Esophagus squamous epithelium (tissue), 5 donors: ENCODE data around the gene ARFGEF3. TPM values are rescaled to one million over a fixed set of nuclear protein-coding genes. Genes with fewer than 3 reads are reported as not detected.
"Not testable (repeated sequence)": the region's sequence is repeated elsewhere in the genome, so short reads cannot be mapped to it uniquely, and the experiment has no call there.

ENCODE experiments used
- DNase-seq: peaks from one replicate; lab custom pipeline; 2025; lab: John Stamatoyannopoulos, UW
- H3K27ac ChIP-seq, 4 donors: fragments of 200-600 bp; sonication (generic); one replicate each; pipeline ENCODE4 v1.5.1; 2016 to 2019; ENCODE audit warnings: mild to moderate bottlenecking in 1 of 4
- H3K27me3 ChIP-seq, 4 donors: fragments of 200-600 bp; sonication (generic); 1 replicate in 3 of 4; 2 replicates in 1 of 4; pipeline versions ENCODE4 v1.5.1 to v1.6.0; 2017 to 2021; ENCODE audit warnings: antibody characterized with exemption in 1 of 4
- H3K36me3 ChIP-seq, 3 donors: fragments of 200-600 bp; sonication (generic); one replicate each; pipeline ENCODE4 v1.5.1; 2016 to 2019
- H3K4me1 ChIP-seq, 3 donors: fragments of 200-600 bp; sonication (generic); one replicate each; pipeline ENCODE4 v1.5.1; 2017 to 2019
- H3K4me3 ChIP-seq, 4 donors: fragments of 200-600 bp; sonication (generic); 1 replicate in 3 of 4; 2 replicates in 1 of 4; pipeline ENCODE4 v1.5.1; 2016 to 2019; ENCODE audit warnings: mild to moderate bottlenecking in 2 of 4, moderate library complexity in 1 of 4
- H3K9me3 ChIP-seq, 3 donors: fragments of 200-600 bp; sonication (generic); one replicate each; pipeline ENCODE4 v1.5.1; 2016 to 2019
- POLR2A ChIP-seq, 4 donors: fragments of 450-650 bp; IDR thresholded peaks; one replicate each; pipeline ENCODE4 v1.6.1; 2017; ENCODE audit warnings: antibody characterized with exemption in 4 of 4, mild to moderate bottlenecking in 4 of 4, moderate library complexity in 3 of 4
- WGBS, 2 donors: methylation state at CpG; one replicate each; pipeline ENCODE4 v1.1.5; 2018; 5-methylcytosine and 5-hydroxymethylcytosine counted together
- intact Hi-C: fragments of 100-400 bp; cut with DNase I; formaldehyde crosslinking; loops from one replicate; pipeline ENCODE4 v1.15.0; 2022
- total RNA-seq, 4 donors: library from RNA; depleted of rRNA; stranded (reverse); fragments of >200 nt; gene quantifications; one replicate each; pipeline ENCODE4 v1.1.0, GENCODE V29; 2016
- TF ChIP-seq, protein P1 (sequence below), 6 experiments: fragments of 450-650 bp in 4 of 6; fragments of 200-600 bp in 2 of 6; sonication (generic) in 2 of 6; IDR thresholded peaks; one replicate each; pipeline ENCODE4 v1.5.1; 2016 to 2019; ENCODE audit warnings: antibody characterized with exemption in 6 of 6, mild to moderate bottlenecking in 4 of 6, moderate library complexity in 4 of 6
- donor health status: DM: yes; HTN: yes; CAD: no.

Gene ARFGEF3
- total RNA-seq, 4 donors from 2014 or later = 0.92 to 1.0 (median 0.99) TPM

DNA sequence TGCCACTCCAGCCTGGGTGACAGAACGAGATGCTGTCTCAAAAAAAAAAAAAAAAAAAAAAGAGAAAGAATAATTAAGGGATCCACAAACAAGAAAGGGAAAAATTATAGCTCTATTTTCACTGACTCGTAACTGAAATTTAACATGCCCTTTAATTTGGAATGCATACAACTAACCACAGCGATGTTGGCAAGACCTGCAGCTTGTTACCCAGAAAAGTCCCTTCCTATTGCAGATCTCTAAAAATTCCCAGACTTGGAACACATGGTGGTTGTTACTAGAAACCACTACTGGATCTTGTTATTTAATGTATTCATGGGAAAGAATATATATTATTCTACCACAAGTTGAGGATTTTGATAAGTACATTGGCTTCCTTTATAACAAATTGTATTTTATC is 188.2 kb downstream of the ARFGEF3 start:
- 65 to 74% methylated on average over 3 of the region's 3 CpGs for WGBS, 2 donors
- H3K27me3 ChIP-seq = no peaks in the 10 kb centered on the region
- no peak for DNase-seq
- intact Hi-C loops = no loop called here
- no peaks in the 10 kb centered on the region for H3K9me3 ChIP-seq
- no peaks in the 10 kb centered on the region for H3K36me3 ChIP-seq
- TF ChIP-seq POLR2A (IDR thresholded peaks at IDR 0.05) = no peak
- TF ChIP-seq, protein P1, sequence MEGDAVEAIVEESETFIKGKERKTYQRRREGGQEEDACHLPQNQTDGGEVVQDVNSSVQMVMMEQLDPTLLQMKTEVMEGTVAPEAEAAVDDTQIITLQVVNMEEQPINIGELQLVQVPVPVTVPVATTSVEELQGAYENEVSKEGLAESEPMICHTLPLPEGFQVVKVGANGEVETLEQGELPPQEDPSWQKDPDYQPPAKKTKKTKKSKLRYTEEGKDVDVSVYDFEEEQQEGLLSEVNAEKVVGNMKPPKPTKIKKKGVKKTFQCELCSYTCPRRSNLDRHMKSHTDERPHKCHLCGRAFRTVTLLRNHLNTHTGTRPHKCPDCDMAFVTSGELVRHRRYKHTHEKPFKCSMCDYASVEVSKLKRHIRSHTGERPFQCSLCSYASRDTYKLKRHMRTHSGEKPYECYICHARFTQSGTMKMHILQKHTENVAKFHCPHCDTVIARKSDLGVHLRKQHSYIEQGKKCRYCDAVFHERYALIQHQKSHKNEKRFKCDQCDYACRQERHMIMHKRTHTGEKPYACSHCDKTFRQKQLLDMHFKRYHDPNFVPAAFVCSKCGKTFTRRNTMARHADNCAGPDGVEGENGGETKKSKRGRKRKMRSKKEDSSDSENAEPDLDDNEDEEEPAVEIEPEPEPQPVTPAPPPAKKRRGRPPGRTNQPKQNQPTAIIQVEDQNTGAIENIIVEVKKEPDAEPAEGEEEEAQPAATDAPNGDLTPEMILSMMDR (IDR thresholded peaks at IDR 0.05) = no peak
- no peak overlapping the region for H3K27ac ChIP-seq
- H3K4me1 ChIP-seq = no peaks in the 10 kb centered on the region
- no peak overlapping the region for H3K4me3 ChIP-seq

DNA sequence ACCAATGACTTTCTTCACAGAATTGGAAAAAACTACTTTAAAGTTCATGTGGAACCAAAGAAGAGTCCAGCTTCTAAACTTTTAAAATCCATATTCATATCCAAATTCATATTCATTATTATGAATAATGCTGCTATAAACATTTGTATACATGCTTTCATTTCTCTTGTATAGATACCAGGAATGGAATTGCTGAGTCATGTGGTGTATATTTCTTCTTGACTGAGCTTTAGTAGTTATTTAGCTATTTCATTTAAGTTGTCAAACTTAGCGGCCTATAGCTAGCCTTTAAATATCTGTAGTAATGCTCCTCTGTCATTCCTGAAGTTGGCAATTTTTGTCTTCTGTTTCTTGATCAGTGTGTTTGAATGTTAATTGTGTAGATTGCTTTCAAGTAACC is 196.2 kb downstream of the ARFGEF3 start:
- Histone ChIP-seq H3K36me3 (no peaks in the 10 kb centered on the region), H3K4me1 (no peaks in the 10 kb centered on the region), H3K27ac (no peak overlapping the region), H3K9me3 (no peaks in the 10 kb centered on the region), H3K27me3 (no peaks in the 10 kb centered on the region), H3K4me3 (no peak overlapping the region)
- intact Hi-C loops = no loop called here
- TF ChIP-seq, protein P1 (IDR thresholded peaks at IDR 0.05) = no peak
- TF ChIP-seq POLR2A (IDR thresholded peaks at IDR 0.05) = no peak
- WGBS, 2 donors = 71 to 91% methylated on average over 1 of the region's 1 CpG
- no peak for DNase-seq

DNA sequence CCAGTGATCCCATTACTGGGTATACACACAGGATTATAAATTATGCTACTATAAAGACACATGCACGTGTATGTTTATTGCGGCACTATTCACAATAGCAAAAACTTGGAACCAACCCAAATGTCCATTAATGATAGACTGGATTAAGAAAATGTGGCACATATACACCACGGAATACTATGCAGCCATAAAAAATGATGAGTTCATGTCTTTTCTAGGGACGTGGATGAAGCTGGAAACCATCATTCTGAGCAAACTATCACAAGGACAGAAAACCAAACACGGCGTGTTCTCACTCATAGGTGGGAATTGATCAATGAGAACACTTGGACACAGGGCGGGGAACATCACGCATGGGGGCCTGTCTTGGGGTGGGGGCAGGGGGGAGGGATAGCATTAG is 206.9 kb downstream of the ARFGEF3 start:
- intact Hi-C loops, H3K36me3 ChIP-seq, H3K9me3 ChIP-seq, H3K27ac ChIP-seq, DNase-seq, H3K4me3 ChIP-seq, H3K27me3 ChIP-seq, H3K4me1 ChIP-seq: not testable (repeated sequence)
- 89 to 92% methylated on average over 5 to 8 of the region's 8 CpGs for WGBS, 2 donors

DNA sequence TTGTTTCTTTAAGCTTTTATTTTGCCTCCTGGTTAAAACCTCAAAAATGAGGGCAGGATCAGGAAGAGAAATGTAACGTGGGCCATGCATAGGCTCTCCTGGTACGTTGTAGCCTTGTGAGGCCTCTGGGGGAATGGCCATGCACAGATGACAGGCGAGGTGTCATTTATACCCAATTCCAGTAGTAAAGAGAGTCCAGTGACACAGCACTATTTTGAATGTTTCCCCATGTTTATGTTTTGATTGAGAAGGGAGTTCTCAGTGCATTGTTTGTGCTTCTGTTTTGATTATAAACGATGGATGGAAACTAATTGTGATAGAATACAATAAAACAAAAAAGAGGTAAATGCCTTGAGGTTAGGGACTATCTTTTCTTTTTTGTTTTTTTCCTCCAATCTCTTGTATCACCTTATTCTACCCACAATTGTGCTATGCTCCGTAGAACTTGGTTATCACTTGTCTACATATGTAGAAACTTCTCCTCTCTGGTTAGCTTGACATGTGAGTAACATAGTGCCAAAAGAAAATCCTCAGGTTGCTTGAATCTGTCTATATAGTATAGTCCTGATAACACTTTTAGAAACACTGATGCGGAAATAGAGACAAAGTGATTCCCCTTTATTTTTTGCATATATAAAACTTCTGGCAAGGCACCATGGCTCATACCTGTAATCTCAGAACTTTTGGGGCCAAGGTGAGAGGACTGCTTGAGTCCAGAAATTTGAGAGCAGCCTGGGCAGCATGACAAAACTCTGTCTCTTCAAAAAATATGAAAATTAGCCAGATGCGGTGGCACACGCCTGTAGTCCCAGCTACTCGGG is 209.1 kb downstream of the ARFGEF3 start:
- Histone ChIP-seq H3K9me3 (no peaks in the 10 kb centered on the region), H3K27me3 (no peaks in the 10 kb centered on the region), H3K27ac (no peak overlapping the region), H3K4me1 (no peaks in the 10 kb centered on the region), H3K36me3 (no peaks in the 10 kb centered on the region), H3K4me3 (no peak overlapping the region)
- 77 to 84% methylated on average over 9 of the region's 9 CpGs for WGBS, 2 donors
- intact Hi-C loops = no loop called here
- no peak for DNase-seq
- TF ChIP-seq, protein P1 (IDR thresholded peaks at IDR 0.05) = no peak

DNA sequence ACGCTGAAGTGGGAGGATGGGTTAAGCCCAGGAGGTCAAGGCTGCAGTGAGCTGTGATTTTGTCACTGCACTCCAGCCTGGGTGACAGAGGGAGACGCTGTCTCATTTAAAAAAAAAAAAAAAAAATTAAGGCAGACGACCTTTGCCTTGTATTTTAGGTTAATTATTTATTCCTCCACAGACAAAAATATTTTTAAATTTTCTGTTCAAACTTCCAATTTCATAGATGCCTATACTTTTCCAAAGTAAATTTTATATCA is 209.6 kb downstream of the ARFGEF3 start:
- WGBS, 2 donors = 67 to 72% methylated on average over 3 of the region's 3 CpGs
- TF ChIP-seq, protein P1 (IDR thresholded peaks at IDR 0.05) = no peak

DNA sequence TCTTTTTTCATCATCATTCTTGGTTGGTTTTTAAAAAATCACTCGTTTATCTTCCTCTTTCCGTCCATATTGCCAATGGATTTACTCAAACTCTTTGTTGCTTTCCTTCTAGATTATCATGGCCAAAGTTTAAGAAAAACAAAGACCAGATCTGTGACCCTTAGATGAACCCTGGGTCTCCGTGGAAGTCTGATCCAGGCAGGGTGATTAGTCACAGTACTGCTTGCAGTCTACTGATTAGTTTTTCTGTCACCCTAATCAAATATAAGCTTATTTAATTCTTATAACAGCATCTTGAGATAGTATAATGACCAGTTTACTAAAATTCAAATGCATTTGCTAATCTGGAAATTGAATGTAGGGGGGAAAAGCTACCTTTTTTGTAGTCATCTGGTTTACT is 210.0 kb downstream of the ARFGEF3 start:
- WGBS, 2 donors = 40 to 44% methylated on average over 3 of the region's 3 CpGs
- intact Hi-C loops = no loop called here
- no peaks in the 10 kb centered on the region for H3K36me3 ChIP-seq
- no peaks in the 10 kb centered on the region for H3K4me1 ChIP-seq
- no peak overlapping the region for H3K27ac ChIP-seq
- no peak for TF ChIP-seq POLR2A (IDR thresholded peaks at IDR 0.05)
- TF ChIP-seq, protein P1 (IDR thresholded peaks at IDR 0.05) = no peak
- H3K4me3 ChIP-seq = no peak overlapping the region
- no peaks in the 10 kb centered on the region for H3K9me3 ChIP-seq
- DNase-seq = no peak
- no peaks in the 10 kb centered on the region for H3K27me3 ChIP-seq

More for the DNA sequence above, 209.6 kb downstream of the ARFGEF3 start:
- Histone ChIP-seq H3K27me3 (no peaks in the 10 kb centered on the region), H3K4me1 (no peaks in the 10 kb centered on the region), H3K27ac (no peak overlapping the region), H3K9me3 (no peaks in the 10 kb centered on the region), H3K36me3 (no peaks in the 10 kb centered on the region), H3K4me3 (no peak overlapping the region)
- no peak for DNase-seq
- intact Hi-C loops = no loop called here
